Cortex of kidney (tissue), 1 donor: ENCODE results near the gene BLACAT1.
"Not testable (repeated sequence)": the region's sequence is repeated elsewhere in the genome, so short reads cannot be mapped to it uniquely, and the experiment has no call there.

Experiments used
- DNase-seq: peaks from one replicate; lab custom pipeline; 2025; lab: John Stamatoyannopoulos, UW

BLACAT1 gene

DNA sequence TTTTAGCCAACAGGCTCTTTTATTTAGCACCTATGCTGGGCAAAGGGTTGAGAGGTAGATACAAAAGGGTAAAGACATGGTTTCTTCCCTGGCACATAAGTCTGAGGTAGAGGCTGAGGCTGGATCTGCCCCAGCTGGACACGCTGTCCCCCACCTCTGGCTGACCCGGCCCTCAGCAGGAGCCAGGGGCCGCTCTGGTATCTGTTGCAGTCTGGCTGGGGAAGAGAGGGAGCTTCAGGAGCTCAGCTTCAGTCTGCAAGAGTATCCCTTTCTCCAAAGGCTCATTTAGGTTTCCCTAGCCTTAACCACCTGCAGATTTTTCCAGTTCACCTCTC lies 14.2 kb downstream of the BLACAT1 start:
- DNase-seq, result no peak

DNA sequence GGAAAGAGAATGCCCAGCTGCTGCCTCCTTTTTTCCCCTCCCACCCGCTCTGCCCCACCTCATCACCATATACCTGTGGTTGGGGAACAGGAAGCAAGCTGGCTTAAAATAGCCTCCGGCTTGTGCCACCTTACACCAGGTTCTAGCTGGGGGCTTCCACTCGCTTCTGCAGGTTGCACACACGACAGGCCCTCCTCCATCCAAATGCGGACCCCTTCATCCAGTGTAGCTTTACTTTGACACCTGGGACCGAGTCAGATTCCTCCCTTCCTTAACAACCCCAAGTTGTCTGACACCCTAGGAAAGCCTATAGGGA lies 14.6 kb downstream of the BLACAT1 start:
- DNase-seq, result no peak

DNA sequence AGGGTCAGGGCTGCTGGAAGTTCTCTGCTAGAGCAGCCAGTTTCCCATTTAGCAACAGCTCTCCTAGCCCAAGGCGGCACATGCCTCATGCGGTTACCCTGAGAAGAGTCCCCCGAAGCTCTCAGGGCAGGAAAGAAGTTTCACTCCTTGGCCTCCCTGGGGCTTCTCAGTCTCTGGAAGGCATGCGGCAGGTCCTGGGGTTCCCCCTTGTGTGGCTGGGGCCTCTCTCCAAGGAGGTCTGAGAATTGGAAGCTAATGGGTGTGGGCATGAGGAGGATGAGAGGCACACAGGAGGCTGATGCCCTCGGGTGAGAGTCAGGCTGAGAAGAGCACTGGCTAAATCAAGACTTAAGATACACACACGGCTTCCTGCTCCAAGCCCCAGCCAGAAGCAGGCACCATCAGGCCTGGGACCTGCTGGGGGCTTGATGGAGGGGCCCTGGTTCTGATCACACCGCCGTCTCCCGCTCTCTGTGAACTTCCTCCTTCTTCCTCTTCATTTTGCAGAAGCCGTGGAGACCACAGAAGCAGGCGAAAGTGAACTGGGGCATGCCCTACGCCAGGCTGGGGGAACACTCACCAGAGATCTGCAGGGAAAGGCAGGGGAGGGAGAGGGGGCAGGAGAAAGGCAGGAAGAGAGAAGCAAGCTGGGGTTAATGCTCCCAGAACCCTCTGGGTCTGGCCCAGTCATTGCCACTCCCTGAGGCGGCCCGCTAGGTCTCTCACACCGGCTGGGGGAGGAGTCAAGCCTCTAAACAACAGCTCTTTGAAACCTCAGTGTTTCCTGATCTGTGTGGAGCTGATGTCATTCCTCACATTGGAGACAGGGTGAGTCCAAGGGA lies 15.1 kb downstream of the BLACAT1 start:
- DNase-seq, result no peak

DNA sequence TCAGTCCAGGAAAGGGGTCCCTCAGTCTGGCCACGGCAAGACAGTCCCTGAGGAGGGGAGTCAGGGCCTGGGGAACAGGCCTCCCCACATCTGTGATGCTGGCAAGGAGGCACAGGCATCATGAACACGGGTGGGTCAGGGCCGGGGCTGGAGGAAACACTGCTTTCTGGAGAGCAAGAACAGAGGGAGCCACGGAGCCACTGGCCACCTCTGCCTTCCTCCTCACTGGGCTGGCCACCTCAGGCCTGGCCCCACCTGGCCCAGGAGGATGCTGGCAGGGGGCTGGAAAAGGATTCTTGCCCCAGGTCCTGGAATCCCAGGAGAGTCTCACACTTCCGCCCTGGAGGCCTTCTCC lies 15.7 kb downstream of the BLACAT1 start:
- DNase-seq, result no peak

DNA sequence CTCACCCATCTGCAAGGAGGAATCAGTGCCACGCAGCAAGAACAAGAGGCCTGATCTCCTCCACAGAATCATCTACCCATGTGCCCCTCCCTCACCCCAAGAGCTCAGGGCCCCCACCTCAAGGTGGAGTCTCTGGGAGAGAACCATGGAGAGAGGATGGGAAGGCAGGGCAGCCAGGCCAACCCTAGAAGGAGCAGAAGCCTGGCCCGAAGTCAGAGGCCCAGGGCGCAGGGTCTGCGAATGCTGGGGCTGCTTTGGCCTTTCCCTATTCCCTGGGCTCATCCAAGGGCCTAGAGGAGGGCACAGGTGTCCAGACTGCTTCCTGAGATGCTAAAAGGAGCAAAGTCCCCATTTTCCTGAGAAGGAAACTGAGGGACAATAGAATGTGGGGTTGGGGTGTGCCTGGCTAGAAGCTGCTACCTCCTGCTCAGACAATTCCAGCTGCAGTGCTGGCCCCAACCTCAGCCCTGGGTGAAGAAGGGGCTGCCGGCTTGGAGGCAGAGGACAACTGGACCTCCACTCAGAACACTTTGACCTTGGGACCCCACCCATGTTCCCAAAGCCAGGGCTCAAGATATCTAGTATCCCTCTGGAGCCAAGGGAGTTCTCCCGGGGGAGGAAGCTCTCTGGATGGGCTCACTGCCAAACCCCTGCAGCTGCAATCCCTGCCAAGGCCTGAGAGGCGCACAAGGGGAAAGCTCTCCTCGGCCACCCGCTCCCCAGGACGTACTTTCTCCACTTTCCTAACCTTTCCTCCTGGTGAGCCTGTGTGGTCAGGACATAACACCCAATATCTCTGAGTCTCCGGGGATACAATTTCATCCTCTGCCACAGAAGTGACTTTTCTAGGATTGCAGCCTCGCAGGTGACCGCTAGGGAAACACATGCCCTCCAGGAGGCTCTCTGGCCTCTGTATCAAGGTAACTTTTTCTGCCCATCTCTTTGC lies 17.4 kb downstream of the BLACAT1 start:
- no peak for DNase-seq

DNA sequence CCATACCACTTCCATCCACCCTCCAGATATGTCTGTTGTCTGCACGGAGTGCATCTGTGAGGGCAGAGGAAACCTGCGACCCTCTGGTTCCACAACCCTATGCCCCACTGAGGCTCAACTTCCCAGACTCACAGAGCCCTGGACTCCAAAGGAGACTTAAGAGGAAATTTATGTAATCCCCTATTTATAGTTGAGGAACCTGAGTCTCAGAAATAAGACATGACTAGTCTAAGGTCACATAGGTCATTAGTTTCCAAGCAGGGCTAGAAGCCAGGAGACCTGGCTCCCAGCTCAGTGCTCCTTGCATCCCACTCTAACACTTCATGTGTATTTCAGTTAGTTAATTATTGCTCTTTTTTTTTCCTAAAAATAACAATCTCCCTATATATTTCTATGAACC lies 18.3 kb downstream of the BLACAT1 start:
- no peak for DNase-seq

DNA sequence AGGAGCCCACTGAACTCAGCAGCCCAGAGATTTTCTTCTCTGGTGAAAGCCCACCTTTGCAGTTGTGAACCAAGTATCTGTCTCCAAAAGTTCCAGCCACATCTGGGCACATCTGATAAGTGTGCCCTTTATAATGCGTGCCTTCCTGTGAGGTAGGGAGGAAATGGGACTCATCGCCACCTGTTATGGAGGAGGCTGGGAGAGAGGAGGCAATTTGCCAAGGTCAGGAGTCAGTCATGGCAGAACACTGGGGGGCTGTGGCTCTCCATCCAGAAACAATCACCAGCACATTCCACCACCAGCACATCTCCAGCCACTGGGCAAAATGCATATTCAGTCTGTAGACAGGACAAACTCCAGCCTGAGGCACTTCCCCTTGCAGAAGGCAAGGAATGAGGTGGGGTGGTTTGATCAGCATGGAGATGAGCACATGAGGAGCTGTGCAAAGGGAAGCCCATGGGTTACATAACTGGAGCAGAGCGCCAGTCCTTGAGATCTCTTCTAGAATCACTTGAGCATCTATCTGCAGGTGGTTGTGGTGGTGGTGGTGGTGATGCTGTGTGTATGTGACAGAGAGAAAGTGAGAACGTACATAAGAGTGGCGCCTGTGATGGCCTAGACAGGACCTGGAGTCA lies 19.0 kb downstream of the BLACAT1 start:
- no peak for DNase-seq

DNA sequence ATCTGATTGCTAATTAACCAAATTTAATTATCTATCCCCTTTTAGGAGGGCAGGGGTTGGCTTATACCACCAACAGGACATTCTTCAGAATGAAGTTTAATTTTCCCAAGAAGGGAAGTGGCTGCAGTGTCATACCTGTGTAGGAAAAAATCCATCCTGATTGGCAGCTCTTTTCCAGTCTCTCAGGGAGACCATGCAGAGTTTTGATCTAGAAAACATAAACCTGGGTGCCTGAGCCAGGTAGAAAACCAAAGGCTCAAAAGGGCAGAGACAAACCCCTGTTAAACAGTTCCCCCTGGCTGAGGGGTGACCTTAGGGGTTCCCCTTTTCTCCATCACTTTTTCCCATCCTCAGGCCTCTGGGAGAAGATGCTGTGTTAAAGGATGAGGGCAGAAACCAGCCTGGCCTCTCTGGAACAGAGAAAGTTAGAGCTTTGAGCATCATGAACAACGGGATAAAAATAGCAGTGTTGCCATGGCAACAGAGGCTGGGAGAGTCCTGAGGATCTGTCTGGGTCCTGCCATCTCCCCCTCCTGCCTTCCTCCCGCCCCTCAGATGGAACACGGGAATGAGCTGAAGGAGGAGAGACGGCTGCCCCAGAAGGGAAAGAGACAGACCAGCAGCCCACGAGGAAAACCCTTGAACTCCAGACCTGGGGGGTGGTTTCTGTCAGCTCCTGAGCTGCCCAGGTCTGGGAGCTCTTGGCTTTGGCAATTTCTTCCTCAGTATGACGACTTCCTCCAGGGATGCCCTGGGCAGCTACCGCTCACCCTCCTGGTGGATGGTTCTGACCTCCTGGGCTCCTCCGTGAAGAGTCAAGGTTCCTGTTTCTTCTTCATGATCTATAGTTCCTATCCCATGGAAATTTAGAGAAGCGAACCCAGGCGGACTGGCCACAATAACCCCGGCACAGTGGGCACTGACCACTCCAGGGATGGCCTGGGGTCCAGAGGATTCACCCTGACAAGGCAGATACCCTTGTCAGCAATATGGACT lies 20.0 kb downstream of the BLACAT1 start:
- no peak for DNase-seq

DNA sequence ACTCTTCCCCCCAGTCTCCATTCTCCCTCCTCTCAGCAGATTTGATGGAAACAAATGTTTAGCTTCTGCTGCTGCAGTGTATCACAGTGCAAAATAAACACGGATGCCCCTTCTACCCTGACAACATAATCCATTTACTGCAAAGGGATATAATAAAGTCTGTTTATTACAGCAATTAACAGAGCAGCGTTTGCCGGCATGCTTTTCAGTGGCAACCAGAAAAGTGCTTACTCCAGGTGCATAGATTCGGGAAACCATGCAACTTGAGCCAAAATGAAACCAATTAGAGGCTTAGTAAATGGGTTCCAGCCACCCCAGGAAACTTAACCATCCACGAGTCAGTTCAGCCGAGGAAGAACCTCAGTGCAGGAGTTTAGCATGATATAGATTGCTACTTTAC lies 21.1 kb downstream of the BLACAT1 start:
- DNase-seq, result no peak

DNA sequence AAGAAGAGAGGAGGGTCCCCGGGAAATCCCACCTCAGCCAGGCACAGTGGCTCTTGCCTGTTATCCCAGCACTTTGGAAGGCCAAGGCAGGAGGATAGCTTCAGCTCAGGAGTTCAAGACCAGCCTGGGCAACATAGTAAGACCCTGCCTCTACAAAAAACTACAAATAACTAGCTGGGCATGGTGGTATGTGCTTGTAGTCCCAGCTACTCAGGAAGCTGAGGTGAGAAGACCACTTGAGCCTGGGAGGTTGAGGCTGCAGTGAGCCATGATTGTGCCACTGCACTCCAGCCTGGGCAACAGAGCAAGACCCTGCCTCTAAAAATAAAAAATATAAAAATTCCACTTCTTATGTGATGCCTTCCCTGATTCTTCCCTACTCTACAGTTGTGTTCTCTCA lies 23.2 kb downstream of the BLACAT1 start:
- not testable (repeated sequence) for DNase-seq

DNA sequence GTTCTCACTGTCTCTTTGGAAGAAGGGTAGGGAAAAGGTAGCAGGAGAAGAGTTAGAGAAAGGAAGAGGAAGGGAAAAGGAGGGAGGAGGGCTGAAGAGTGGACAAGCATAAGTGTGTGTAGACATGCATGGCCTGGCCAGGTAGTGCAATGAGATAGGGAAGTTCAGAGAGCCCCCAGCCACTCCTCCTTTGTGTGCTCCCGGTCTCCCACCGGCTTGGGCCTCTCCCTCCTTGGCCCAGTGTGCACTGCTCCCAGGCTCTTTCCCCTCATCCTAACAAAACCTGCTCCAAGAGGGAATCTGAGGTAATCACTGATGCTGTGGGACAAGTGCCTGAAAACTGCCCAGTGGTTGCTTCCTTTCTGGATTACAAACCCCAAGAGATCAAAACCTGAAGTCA lies 23.7 kb downstream of the BLACAT1 start:
- DNase-seq, result no peak

DNA sequence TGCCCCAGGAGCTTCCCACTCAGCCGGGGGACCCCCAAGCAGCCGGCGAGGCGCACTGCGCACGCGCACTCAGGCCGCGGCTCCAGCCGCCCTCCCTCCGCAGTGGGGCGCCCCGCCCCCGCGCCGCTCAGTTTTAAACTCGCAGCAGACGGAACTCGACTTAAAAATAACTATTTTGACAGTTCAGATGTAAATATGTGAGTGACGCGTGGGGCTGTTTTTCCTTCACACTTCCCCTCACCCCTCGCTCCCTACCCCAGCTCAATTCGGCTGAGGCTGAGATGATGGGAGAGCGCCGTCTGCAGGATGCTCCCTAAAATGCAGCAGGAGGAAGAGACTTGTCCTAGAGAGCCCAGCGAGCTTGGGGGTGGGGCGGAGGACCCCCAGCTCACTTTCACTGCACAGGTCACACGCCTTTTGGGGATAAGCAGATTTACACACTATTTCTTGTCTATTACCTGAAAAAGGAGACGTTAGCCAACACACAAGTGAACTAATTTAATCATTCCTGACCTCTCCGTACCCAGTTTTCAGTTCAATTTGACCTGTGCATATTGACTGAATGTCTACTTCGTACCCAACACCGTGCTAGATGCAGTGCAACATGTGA lies 25.0 kb downstream of the BLACAT1 start:
- DNase-seq, result no peak

DNA sequence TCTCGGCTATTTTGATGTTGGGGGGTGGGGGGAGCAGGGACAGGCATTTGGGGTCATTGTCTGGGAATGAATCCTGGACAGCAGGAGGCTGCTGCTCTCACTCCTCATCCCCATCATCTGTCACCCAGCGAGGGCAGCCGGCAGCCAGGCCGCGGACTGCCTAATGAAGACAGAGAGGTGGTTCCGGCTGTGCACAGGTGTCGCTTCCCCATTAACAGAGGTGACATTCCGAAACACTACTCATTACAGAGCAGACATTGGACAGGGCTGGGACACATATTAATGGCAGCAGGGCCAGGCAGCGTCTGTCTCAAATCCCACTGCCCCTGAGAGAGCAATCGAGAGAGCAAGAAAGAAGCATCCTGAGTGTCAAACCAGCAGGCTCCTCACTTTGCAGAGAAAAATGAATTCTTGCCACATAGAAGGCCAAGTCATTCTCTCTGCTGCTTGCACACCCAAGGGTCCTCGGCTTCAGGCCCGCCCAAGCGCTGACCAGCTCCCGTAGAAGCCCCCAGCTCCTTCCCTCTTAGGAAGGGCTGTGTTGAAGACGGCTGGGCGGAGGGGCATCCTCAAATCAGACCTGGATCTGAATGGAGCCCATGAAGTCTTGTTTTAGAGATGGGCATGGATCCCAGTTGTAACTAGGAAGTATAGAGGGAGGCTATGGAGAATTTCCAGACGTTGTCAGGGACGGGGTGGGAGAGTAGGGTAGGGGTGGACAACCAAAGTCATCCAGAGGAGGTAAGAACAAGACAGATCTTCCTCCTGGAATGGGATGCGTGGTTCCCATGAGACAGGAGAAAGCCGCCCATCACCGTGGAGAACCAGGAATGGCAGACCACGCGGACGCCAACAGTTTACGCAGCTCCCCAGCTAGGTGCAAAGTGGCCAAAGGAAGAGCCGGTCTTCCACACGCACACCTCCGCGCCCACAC lies 25.8 kb downstream of the BLACAT1 start:
- no peak for DNase-seq

DNA sequence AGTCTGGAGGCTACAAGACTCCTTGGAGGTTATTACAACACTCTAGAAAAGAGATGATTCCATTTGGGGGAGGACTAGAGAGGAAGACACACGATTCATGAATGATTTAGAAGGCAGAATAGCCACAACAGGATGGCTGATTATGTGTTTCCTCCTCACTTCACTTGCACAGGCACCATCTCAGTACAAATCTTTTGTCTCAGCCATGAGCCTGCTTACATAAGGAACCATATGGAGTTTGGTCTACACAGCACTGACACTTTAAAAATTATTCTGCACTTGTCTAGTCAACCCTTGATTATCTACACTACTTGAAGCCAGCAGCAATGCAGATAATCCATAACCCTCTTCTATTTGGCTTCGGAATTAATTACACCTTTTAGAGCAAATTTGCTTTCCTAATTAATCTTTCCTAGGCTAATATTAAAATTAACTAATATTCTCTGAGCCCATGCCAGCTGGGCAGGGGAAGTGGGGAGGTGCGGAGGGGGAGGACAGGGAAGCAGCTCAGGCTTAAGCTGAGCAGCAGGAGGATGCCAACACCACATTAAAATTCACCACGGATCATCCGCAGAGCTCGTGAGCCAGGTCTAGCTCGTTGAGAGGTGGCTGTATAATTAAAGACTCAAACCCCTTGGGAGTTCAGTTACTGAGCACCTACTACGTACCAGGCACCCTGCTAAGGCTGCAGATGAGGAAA lies 30.8 kb downstream of the BLACAT1 start:
- DNase-seq, result no peak

DNA sequence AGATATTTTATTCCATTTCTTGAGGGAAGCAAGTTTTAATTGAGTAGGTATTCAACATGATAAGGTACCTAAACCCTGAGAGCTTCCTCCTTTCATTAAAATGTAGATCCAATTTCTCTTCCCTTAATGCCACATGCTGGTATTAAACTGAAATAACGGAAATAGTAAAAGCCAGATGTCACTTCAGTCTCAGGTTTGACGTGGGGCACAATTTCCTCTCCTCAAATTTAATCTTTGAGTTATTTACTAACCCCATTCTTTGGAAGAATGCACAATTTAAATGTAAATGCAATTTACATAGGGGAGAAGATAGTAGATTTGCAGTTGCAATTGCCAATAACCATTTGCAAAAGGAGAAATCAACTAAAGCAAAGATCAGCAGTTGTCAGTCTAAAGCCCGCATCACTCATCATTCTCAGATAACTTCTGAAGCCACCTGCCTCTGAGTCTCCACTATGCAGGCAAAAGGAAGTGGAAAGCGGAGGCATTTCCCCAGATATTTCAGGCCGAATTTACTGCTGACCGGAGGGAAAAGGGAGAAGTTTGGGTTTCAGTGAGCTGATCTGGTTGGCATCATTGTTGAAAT lies 31.9 kb downstream of the BLACAT1 start:
- DNase-seq, result no peak

DNA sequence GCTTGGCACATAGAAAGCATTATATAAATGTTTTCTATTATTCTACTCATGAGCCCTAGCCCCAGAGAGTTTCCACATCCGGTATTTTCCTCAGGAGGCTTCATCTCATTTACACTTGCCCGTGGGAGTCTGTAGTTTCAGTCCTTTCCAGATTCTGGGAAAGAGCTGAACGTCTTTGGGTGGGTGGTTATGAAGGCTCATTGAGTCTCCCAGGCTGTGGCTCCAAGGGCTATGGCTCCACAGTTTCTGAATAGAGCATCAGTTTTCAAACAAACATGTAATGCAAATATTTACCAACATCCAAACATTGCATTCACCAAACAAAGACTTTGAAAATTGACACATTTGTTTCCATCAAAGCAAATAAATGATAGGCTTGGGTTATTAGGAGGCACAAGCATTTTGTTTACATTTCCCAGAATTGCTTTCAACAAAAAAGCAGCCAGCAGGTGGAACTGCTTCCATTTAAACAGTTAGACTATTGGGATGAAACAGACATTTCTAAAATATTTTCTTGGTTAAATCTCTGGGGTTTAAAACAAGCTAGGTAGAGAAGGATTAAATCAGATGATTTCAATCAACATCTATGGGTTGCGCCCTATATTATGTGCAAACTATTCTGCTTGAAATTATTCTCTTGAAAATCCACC lies 32.7 kb downstream of the BLACAT1 start:
- no peak for DNase-seq

DNA sequence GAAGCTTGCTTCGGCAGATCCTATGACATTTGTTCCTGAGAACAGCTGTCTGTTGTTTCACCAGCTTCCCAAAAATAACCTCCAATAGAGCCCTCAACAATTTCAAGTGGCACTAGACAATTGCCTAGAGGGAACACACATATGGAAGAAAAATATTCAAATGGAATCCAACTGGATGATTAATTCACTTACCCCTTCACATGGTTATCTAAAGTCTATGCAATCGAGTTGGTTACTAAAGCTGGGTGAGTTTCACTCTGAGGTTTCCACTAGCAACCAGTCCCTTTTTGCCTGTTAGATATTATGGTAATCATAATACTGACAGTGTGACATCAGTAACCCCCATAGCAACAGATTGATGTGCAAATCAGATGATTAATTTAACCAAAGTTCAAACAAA lies 34.0 kb downstream of the BLACAT1 start, which contains the start of gene LEMD1:
TSS of gene LEMD1 (minus strand) at position 259 of the 400 bp plus-strand sequence. CDS start 1,520 bp downstream, outside the sequence.
- DNase-seq, result no peak

DNA sequence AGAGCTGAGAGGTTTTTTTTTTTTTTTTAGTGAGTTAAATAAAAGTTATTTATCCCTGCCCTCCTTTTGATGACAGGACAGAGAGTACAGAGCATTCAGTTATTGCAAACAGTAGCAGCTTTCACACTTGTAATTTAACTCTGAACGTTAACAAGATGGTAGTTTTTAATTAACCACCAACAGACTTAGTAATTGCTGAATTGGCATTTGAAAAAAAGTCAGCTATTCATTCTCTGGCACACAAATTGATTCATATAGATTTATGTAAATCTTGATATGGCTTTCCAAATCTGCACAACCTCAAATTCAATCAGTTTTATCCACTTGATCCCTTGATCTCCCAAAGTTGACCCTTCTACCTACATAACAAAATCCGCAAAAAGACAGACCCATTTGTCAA lies 34.9 kb downstream of the BLACAT1 start:
- DNase-seq, result no peak
